Measurements from ENCODE around the gene WNT3A. TPM values are rescaled to one million over a fixed set of nuclear protein-coding genes. Genes with fewer than 3 reads are reported as not detected.

The WNT3A gene
- total RNA-seq, 1 experiment from 2014 or later, result 0.24 TPM

DNA sequence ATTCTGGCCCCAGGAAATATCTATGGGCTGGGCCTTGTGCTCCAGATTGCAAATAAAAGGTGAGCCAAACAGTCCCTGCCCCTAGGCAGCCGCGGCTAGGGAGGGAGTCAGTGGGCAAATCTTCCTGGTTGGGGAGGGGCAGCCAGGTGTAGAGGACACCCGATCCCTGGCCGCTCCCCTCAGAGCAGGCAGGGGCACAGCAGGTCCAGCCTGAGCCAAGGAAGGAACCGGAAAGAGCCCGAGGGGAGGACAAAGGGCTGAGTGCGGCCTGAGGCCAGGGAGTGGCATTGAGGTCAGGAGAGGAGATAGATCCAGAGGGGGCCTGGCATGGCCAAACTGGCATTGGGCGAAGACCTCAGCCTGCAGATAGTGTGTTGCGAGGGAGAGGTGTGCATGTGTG, 39.1 kb downstream of the WNT3A start:
- TF ChIP-seq EZH2 (IDR thresholded peaks at IDR 0.05; ENCODE audit: low read depth), result no peak
- TF ChIP-seq, protein P1, sequence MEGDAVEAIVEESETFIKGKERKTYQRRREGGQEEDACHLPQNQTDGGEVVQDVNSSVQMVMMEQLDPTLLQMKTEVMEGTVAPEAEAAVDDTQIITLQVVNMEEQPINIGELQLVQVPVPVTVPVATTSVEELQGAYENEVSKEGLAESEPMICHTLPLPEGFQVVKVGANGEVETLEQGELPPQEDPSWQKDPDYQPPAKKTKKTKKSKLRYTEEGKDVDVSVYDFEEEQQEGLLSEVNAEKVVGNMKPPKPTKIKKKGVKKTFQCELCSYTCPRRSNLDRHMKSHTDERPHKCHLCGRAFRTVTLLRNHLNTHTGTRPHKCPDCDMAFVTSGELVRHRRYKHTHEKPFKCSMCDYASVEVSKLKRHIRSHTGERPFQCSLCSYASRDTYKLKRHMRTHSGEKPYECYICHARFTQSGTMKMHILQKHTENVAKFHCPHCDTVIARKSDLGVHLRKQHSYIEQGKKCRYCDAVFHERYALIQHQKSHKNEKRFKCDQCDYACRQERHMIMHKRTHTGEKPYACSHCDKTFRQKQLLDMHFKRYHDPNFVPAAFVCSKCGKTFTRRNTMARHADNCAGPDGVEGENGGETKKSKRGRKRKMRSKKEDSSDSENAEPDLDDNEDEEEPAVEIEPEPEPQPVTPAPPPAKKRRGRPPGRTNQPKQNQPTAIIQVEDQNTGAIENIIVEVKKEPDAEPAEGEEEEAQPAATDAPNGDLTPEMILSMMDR (conservative IDR thresholded peaks at IDR 0.05), result no peak
- H3K27me3 ChIP-seq (ENCODE audit: insufficient read depth, low read depth), result no peaks in the 10 kb centered on the region
- no peaks in the 10 kb centered on the region for H3K79me2 ChIP-seq (ENCODE audit: low read depth)
- no peak overlapping the region for H3K4me3 ChIP-seq
- H3K27ac ChIP-seq, result peak overlapping the region; percentile 79
- intact Hi-C loops (cut with micrococcal nuclease; ENCODE audit: unreplicated experiment), result loop anchor here (1.0 to 2.0 kb wide), 2 partner anchors 15 to 36 kb away; partner anchors contain the start of gene ARF1
- peaks cover 45% of the 10 kb centered on the region for H3K4me1 ChIP-seq (replicated peaks; ENCODE audit: insufficient read depth)
- H3K9me3 ChIP-seq (ENCODE audit: insufficient read depth, low read depth), result no peaks in the 10 kb centered on the region
- H4K20me1 ChIP-seq (ENCODE audit: insufficient read depth), result no peaks in the 10 kb centered on the region
- CTCF ChIA-PET, result interaction anchor here (1.1 kb wide), 1 partner anchor 41 kb away, joined by 4 read pairs; no protein-coding TSS in a partner anchor
- no peaks in the 10 kb centered on the region for H3K9me2 ChIP-seq (ENCODE audit: insufficient read depth)
- no peak overlapping the region for H2AFZ ChIP-seq
- H3K36me3 ChIP-seq (ENCODE audit: low read depth), result no peaks in the 10 kb centered on the region
- peaks cover 50% of the 10 kb centered on the region for H3F3A ChIP-seq (ENCODE audit: insufficient read depth, low read depth)
- peak; percentile 92 to 96 for DNase-seq
- BruUV-seq (replicated peaks), result no TSS peak
- H3K4me2 ChIP-seq, result peak overlapping the region; percentile 76
- POLR2A ChIA-PET (ENCODE audit: unreplicated experiment), result no interaction called here

DNA sequence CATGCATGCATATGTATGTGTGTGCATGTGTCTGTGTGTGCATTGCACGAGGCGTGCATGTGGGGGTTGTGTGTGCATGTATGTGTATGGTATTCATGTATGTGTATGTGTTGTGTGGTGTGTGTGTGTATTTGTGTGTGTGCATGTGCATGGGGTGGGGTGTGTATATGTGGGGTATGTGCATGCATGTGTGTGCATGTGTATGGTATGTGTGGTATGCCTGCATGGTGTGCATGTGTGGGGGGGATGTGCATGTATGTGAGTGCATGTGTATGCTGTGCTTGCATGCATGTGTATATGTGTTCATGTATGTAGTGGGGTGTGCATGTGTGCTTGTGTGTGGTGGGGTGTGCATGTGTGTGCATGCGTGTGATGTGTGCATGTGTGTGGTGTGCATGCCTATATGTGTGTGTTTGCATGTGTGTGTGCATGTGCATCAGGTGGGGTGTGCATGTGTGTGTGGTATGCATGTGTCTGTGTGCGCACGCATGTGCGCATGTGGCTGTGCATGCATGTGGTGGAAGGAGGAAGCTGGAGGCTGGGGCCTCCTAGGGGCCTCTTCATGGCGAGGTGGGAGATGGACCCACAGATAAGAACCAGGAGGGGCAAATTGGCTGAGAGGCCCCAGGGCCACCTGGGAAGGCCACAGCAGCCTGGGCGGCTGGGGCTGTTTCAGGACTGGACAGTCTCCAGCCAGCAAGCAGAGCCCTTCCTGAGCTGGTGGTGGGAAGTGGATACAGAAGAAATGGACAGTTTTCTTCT, 39.8 kb downstream of the WNT3A start:
- H4K20me1 ChIP-seq (ENCODE audit: insufficient read depth), result no peaks in the 10 kb centered on the region
- TF ChIP-seq EZH2 (IDR thresholded peaks at IDR 0.05; ENCODE audit: low read depth), result no peak
- TF ChIP-seq, protein P1 (conservative IDR thresholded peaks at IDR 0.05), result no peak
- no peak overlapping the region for H3K4me3 ChIP-seq
- BruUV-seq (replicated peaks), result no TSS peak
- ChIA-PET POLR2A (ENCODE audit: unreplicated experiment) (no interaction called here), CTCF (no interaction called here)
- DNase-seq, result no peak
- no peaks in the 10 kb centered on the region for H3K79me2 ChIP-seq (ENCODE audit: low read depth)
- intact Hi-C loops (cut with micrococcal nuclease; ENCODE audit: unreplicated experiment), result no loop called here
- H3K9me2 ChIP-seq (ENCODE audit: insufficient read depth), result no peaks in the 10 kb centered on the region
- no peak overlapping the region for H2AFZ ChIP-seq
- H3K36me3 ChIP-seq (ENCODE audit: low read depth), result no peaks in the 10 kb centered on the region
- peaks cover 45% of the 10 kb centered on the region for H3K4me1 ChIP-seq (replicated peaks; ENCODE audit: insufficient read depth)
- no peaks in the 10 kb centered on the region for H3K9me3 ChIP-seq (ENCODE audit: insufficient read depth, low read depth)
- H3K27me3 ChIP-seq (ENCODE audit: insufficient read depth, low read depth), result no peaks in the 10 kb centered on the region
- H3K27ac ChIP-seq, result no peak overlapping the region
- H3K4me2 ChIP-seq, result peak overlapping the region; percentile 76; the same call in 1 of the 2 replicates
- peaks cover 50% of the 10 kb centered on the region for H3F3A ChIP-seq (ENCODE audit: insufficient read depth, low read depth)

DNA sequence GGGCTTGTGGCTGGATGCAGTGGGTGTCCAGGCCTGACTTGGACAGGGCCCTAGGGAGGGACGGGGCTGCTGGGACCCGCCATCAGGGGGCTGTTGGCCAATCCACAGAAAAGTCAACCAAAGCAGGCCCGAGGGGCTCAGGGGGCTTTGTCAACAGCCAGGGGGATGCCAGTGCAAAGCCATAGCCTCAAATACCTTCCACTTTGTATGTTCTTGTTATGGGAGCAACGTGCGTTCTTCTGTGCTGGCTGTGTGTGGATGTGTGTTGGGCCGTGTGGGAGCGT, 40.3 kb downstream of the WNT3A start:
- no peak for DNase-seq
- POLR2A ChIA-PET (ENCODE audit: unreplicated experiment), result no interaction called here
- Histone ChIP-seq H2AFZ (no peak overlapping the region), H3F3A (ENCODE audit: insufficient read depth, low read depth) (peaks cover 49% of the 10 kb centered on the region), H3K27me3 (ENCODE audit: insufficient read depth, low read depth) (no peaks in the 10 kb centered on the region), H3K79me2 (ENCODE audit: low read depth) (no peaks in the 10 kb centered on the region), H3K4me1 (replicated peaks; ENCODE audit: insufficient read depth) (peaks cover 45% of the 10 kb centered on the region), H3K4me2 (no peak overlapping the region), H4K20me1 (ENCODE audit: insufficient read depth) (no peaks in the 10 kb centered on the region), H3K4me3 (no peak overlapping the region), H3K27ac (no peak overlapping the region), H3K9me2 (ENCODE audit: insufficient read depth) (no peaks in the 10 kb centered on the region), H3K9me3 (ENCODE audit: insufficient read depth, low read depth) (no peaks in the 10 kb centered on the region), H3K36me3 (ENCODE audit: low read depth) (no peaks in the 10 kb centered on the region)
- BruUV-seq (replicated peaks), result no TSS peak
- TF ChIP-seq EZH2 (IDR thresholded peaks at IDR 0.05; ENCODE audit: low read depth), result no peak
- TF ChIP-seq, protein P1 (conservative IDR thresholded peaks at IDR 0.05), result no peak
- CTCF ChIA-PET, result no interaction called here
- intact Hi-C loops (cut with micrococcal nuclease; ENCODE audit: unreplicated experiment), result no loop called here
